AG09309 (cell line): ENCODE data around the gene ZFYVE26.

Source experiments
- DNase-seq: peaks from one replicate; pipeline ENCODE4 v3.0.0-alpha.2; 2010; ENCODE audit warnings: low read depth
- H3K4me3 ChIP-seq: 2 replicates; pipeline ENCODE4 v1.5.1; 2011; ENCODE audit warnings: mild to moderate bottlenecking, low read depth, low read length, moderate library complexity; ENCODE audit not compliant: control insufficient read depth
- CTCF ChIP-seq: IDR thresholded peaks from 2 replicates; pipeline ENCODE4 v1.5.1; 2011; ENCODE audit warnings: mild to moderate bottlenecking, low read depth, low read length, inconsistent platforms; ENCODE audit not compliant: insufficient read depth, control insufficient read depth; ENCODE audit errors: missing control alignments

Gene ZFYVE26

DNA sequence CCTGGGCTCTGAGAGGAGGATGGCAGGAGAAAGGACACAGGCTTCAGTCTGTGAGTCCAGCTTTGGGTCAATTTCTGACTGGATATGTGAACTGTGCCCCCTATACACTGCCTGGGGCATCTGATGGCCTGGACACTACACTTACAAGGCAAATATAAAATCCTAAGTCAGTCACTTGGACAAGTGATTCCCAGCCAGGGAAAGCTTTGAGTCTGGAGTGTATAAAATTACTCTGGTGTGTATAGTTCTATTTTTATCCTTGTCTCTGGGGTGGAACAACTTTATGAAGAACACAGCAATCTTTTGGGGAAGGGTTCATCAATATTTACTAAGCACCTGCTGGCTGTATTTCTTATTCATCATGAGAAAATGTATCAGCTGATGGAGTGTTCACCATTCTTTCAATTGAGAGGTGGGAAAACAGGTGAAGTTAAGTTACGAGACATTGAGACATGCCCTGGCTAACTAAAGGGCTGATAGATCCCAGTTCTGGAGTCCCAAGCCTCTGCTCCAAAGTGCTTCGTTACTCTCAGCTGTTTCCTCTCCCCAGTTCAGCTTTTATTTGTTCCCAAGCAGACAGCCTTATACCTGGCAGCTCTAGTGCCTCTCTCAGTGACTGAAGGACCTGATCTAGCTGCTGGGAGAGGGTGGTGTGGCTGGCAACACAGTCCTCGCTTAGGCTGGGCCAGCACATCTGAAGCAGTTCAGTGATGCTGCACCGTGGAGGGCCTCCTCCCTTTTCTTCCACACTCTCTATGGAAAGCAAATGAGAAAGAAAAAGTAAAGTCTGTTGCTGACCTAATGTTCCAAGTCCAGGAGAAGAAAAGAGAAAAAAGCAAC, 30.9 kb downstream of the ZFYVE26 start:
- no peak for TF ChIP-seq CTCF
- no peak overlapping the region for H3K4me3 ChIP-seq
- DNase-seq, result no peak

DNA sequence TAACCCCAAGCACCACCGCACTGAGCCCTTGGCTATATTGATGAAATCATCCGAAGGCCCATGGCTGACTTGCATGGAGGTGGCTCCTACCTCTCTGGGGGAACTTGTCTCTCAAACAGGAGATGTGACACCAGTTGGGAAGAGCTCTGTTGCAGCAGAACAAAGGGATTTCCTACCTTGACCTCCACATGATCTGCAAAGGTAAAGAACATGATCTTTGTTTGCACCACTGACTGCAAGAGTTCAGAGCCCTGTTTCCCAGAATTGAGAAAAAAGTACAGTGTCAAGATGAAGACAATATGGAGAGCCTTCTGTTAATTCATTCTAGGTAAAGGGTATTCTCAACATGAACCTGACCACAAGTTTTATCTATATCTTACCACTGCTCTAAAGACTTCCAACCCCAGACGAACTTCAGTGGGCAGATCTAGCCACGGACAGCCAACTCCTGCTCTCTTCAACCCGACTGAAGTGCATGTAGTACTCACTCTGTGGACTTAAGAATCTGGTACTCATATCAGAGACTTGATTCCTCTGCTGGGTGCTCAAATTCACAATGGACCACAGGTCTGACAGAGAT, 32.1 kb downstream of the ZFYVE26 start:
- no peak for DNase-seq
- no peak overlapping the region for H3K4me3 ChIP-seq
- TF ChIP-seq CTCF, result no peak

DNA sequence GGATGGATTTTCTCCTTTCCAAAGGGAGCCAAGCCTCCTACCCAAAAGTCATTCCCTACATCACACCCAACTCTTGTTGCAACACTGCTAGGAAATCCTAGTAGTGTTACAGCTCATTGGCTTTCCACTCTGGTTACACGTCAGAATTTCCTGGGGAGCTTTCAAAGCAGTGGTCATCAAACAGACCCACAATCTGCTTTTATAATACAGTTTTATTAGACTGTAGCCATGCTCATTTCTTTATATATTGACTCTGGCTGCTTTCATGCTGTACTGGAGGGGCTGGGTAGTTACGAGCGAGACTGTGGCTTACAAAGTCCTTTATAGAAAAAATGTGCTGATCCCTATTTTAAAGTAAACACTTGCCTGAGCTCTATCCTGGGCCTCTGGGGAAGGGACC, 34.3 kb downstream of the ZFYVE26 start:
- H3K4me3 ChIP-seq, result no peak overlapping the region
- no peak for TF ChIP-seq CTCF
- DNase-seq, result no peak

GRCh38 chr14:67778792-67779191, 37.6 kb downstream of the ZFYVE26 start:
- no peak for TF ChIP-seq CTCF
- DNase-seq, result no peak

DNA sequence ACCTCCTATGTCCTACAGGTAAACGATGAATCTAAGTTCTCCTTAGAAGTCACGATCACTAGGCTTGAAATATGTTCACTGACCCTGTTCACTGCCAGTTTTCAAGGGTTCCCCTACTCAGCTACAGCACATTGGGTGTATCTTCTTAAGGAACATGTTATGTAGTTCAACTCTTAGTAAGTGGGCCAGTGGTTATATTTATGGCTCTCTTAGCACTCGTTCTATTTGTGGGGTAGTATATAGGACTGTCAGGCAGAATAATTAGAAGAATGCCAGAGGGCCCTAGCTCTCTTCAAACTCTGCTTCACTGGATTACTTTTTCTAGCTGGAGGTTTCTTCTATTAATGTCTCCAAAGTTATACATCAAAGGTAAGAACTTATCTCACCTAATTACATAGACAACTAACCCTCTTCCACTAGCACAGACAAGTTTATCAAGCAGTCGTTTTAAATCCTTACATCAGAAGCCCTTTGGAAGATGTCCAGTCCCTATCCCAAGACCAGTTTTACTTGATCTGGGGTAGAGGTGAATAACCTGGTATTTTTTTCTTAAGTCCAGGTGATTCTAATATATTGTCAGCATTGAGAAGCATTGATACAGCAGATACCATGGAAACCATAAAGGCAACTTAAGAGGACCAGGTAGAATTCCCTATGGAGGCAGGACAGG, 39.6 kb downstream of the ZFYVE26 start:
- H3K4me3 ChIP-seq, result no peak overlapping the region
- TF ChIP-seq CTCF, result no peak
- DNase-seq, result no peak

More at GRCh38 chr14:67778792-67779191, 37.6 kb downstream of the ZFYVE26 start:
- no peak overlapping the region for H3K4me3 ChIP-seq

DNA sequence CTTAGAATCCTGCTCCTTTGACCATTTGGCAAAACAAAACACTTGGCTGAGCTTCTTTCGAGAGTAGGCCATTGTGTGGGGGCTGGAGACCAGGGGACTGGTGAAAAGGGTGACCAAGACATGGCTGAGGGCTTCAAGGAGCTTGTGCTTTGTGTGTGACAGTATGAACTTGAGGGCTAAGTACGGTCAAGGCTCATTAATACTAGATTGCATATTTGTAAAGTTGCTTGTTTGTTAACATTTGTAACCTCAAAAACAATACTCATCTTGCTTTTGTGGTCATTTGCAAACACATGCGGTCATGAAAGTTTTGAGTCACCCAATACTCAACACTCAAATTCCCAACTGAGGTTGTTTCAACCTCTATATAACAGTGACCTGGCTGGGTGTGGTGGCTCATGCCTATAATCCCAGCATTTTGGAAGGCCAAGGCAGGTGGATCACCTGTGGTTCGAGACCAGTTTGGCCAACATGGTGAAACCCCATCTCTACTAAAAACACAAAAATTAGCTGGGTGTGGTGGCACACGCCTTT, 42.5 kb downstream of the ZFYVE26 start:
- no peak for TF ChIP-seq CTCF
- H3K4me3 ChIP-seq, result no peak overlapping the region
- no peak for DNase-seq
